GM12801 (cell line): Measurements from ENCODE around the gene ATP6V1F.

ENCODE experiments used
- TF ChIP-seq, protein P1 (sequence below): IDR thresholded peaks from one replicate; pipeline ENCODE4 v1.5.1; 2011; ENCODE audit warnings: control low read depth; ENCODE audit not compliant: insufficient read length; ENCODE audit errors: extremely low read depth

Gene ATP6V1F

DNA sequence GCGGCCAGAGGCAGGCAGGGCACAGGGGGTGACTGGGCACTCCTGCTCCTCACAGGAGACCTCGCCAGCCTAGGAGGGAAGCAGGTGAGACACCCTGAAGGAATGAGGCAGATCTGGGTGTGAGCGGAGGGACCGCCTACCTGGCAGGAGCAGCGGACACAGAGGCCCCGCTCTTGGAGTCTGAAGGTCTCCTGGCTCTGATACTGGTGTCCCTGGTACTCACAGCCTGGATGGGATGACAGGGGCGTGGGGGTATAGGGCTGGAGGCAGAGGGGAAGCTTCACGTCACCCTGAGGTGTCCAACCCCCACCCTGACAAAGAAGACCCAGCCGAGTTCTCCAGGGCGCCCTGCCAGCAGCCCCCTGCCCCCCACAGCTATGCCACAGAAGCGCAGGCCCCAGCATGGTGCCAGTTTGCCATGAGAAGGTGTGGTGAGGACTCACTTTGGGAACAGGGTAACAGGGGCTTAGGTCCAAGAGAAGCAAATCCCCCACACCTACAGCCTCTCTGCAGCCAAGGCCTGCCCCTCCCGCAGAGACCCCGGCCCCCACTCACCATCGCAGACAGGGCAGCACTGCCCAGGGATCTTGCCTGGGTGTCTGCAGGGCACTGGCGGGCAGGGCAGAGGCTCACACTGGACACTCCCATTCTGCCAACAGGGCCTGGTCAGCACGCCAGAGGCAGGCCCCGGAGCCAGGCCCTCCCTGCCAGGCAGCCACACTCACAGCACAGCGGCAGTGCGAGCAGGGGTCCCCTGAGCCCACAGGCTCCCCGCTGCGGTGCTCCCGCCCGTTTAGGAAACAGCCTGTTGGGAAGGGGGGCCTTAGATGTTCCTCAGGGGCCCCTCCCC, 30.8 kb downstream of the ATP6V1F start:
- TF ChIP-seq, protein P1, sequence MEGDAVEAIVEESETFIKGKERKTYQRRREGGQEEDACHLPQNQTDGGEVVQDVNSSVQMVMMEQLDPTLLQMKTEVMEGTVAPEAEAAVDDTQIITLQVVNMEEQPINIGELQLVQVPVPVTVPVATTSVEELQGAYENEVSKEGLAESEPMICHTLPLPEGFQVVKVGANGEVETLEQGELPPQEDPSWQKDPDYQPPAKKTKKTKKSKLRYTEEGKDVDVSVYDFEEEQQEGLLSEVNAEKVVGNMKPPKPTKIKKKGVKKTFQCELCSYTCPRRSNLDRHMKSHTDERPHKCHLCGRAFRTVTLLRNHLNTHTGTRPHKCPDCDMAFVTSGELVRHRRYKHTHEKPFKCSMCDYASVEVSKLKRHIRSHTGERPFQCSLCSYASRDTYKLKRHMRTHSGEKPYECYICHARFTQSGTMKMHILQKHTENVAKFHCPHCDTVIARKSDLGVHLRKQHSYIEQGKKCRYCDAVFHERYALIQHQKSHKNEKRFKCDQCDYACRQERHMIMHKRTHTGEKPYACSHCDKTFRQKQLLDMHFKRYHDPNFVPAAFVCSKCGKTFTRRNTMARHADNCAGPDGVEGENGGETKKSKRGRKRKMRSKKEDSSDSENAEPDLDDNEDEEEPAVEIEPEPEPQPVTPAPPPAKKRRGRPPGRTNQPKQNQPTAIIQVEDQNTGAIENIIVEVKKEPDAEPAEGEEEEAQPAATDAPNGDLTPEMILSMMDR, result no peak

DNA sequence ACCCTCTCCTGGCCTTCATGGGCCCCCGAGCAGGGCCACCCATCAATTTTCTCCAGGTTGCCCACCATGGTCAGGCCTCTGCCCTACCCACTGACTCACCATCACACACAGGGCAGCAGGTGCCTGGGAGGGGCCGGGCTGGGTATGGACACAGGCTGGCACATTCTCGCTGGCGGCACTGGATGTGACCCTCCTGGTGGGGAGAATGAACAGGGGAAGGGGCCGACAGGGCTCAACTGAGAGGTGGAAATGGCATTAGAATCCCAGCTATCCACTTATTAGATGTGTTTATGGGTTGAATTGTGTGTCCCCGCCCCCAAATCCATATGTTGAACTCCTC, 31.4 kb downstream of the ATP6V1F start:
- TF ChIP-seq, protein P1, result no peak

DNA sequence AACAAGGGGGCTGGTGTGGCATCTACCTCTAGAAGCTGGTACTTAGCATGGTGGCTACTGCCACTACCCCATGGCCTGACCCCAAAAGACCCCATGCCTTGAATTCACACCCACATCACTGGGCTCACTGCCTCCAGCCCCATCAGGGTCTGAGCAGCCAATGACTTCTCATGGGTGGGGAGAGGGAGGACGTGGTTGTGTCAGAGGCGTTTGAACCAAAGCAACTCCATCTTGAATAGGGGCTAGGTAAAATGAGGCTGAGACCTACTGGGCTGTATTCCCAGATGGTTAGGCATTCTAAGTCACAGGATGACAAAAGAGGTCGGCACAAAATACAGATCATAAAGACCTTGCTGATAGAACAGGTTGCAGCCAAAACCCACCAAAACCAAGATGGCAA, 32.7 kb downstream of the ATP6V1F start:
- TF ChIP-seq, protein P1, result no peak

DNA sequence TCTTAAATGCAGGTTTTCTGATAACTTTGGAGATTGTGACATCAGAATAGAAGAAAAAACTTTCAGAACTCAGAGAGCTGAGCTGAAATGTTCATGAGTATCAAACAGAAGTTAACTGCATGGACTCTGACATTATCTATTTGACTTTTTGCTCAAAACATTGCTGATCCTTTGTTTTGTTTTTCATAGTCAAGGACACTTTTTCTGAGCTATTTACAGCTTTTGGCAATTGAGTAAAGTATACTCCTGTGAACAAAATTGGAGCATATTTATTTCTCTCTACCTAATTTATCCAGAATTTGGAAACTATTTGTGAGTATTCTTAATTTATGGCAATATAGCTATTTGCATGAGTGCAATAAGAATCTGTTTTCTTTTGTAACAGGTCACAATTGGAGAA, 36.7 kb downstream of the ATP6V1F start:
- TF ChIP-seq, protein P1, result no peak

DNA sequence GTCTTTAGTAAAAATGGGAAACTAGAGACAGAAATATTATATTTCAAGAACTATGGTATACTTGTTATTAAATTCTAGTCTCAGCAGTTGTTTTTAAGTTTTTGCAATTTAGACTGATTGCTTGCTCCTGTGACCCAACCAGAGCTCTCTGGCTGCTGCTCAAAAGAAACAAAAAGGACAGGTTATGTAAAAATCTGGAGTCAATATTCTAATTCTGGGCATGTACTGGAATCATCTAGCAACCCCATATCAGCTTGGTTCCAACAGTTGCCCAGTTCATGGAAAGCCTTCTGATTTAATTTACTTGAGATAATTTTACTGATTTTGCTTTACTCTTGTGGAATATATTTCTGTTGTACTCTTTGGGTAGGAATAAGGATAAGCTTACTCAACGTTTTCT, 37.6 kb downstream of the ATP6V1F start:
- TF ChIP-seq, protein P1, result no peak

DNA sequence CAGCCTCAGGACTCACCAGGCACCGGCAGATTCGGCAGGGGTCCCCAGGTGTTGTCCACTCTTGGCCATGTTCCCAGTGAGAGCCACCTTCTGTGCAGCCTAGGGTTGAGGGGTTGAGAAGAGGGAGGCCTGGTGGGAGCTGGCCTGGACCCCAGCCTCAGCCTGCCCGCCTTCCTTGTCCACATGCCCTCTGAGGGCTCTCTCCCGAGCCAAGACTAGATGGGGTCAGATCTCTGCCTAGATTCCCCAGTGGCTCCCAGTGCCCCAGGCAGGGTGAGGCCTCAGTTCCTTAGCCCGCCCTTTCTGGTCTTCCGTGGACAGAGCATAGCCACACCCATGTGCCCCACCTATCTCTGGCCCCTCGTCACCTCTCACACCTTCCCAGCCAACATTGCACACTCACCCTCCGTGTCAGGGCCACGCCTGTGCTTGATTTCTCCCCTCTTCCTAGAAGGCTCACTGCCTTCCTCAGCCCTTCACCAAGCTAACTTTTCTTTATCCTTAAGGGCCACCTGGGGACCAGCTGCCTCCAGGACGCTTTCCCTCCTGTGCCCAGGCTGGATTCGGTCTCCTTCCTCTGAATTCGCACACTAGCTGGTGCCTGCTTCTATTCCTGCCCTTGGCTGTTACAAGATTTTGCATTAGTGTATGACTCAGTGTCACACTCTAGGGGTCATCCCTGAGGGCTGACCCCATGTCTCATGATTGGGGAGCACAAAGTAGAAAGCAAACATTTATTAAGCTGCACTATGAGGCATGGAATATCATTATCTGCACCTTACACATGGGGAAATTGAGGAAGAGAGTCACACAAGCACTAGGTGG, 40.3 kb downstream of the ATP6V1F start:
- TF ChIP-seq, protein P1, result no peak

DNA sequence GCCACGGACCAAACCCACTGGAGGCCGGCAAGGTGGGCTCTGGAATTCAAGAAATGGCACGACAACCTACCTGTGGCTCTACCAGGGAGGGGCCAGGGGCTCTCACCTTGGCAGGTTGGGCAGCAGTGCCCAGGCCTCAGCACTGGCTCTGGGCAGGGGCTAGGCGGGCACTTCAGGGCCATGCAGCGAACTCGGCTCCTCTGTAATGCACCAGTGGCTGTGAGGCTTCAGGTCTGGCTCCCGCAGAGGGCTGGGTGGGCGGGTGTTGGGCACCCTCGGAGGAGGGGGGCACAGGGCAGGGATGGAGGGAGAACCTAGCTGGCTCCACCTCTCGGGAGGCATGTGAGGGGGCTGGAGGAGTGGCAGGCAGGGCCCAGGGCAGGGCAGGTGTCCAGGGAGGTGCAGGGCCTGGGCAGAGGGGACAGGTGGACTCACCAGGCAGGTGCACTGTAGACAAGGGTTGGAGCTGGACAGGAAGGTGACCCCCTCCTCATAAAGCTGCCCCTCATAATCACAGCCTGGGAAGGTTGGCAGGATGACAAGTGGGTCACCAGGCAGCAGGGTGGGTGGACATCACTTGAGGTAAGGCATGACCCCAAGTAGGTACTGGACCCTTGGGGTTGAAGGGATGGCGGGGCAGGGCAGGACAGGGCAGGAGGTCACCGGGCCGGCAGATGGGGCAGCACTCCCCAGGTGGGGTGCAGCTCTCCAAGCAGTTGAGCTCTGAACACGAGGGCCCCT, 41.1 kb downstream of the ATP6V1F start:
- TF ChIP-seq, protein P1, result no peak
